ENCODE data around the gene DIAPH2.

GRCh38 chrX:96838537-96838936, 153.9 kb downstream of the DIAPH2 start:
- TF ChIP-seq CTCF (IDR thresholded peaks at IDR 0.05): no peak
- TF ChIP-seq POLR2A (IDR thresholded peaks at IDR 0.05): no peak

Measured in esophagus squamous epithelium (tissue), 4 donors.